GM12878 (cell line): Measurements from ENCODE around the gene MAN2B2. TPM values are rescaled to one million over a fixed set of nuclear protein-coding genes. Genes with fewer than 3 reads are reported as not detected.

ENCODE experiments used
- ATAC-seq: fragments of 200-7000 bp; cut with Tn5 transposase; 3 replicates; pipeline ENCODE4 v1.9.1; 2020; ENCODE audit warnings: mild to moderate bottlenecking, moderate library complexity
- BruUV-seq: library from RNA; stranded (reverse); fragments of 400-500 nt; replicated peaks from 2 replicates; lab custom pipeline; 2021; lab: Mats Ljungman, UMichigan
- CTCF ChIA-PET: fragments of 300-600 bp; sonication (Branson Sonifier 250); formaldehyde crosslinking; extraction: SDS; loops from one replicate; lab custom pipeline; 2021; ENCODE audit warnings: inconsistent platforms; lab: Yijun Ruan, JAX
- POLR2A ChIA-PET: fragments of 350-600 bp; formaldehyde crosslinking; extraction: SDS; loops from one replicate; lab custom pipeline; 2021; ENCODE audit warnings: inconsistent platforms; lab: Charles Lee
- RAD21 ChIA-PET: fragments of 300-600 bp; sonication (Branson Sonifier 250); formaldehyde crosslinking; loops from one replicate; lab custom pipeline; 2023; ENCODE audit warnings: antibody characterized with exemption; ENCODE audit not compliant: unreplicated experiment; lab: Charles Lee
- SMC1A ChIA-PET: fragments of 300-600 bp; sonication (Branson Sonifier 250); formaldehyde crosslinking; loops from one replicate; lab custom pipeline; 2023; ENCODE audit not compliant: unreplicated experiment, uncharacterized antibody; lab: Charles Lee
- DNase-seq: peaks from one replicate; pipeline ENCODE4 v3.0.0-alpha.2; 2011; ENCODE audit warnings: low read depth, low spot score
- FAIRE-seq: peaks from 3 replicates; lab custom pipeline; 2011; peaks lifted over from hg19 to GRCh38; lab: Jason Lieb, UNC
- H2AFZ ChIP-seq: 2 replicates; pipeline ENCODE4 v1.6.0; 2011; ENCODE audit warnings: low read depth, low read length, control low read depth; ENCODE audit not compliant: control insufficient read depth
- H3K27ac ChIP-seq: 2 replicates; pipeline ENCODE4 v1.5.1; 2011; ENCODE audit warnings: control low read depth; ENCODE audit not compliant: control insufficient read depth, insufficient read depth
- H3K27me3 ChIP-seq, 2 experiments: replicated peaks in 1 of 2; 2 replicates each; pipeline versions ENCODE4 v1.6.0 to v1.6.1; 2011; ENCODE audit warnings: low read length in 1 of 2; ENCODE audit not compliant: control insufficient read depth in 2 of 2, insufficient read depth in 2 of 2
- H3K36me3 ChIP-seq, 2 experiments: 2 replicates each; pipeline ENCODE4 v1.5.1; 2011; ENCODE audit warnings: low read length in 1 of 2; ENCODE audit not compliant: control insufficient read depth in 2 of 2, insufficient read depth in 2 of 2
- H3K4me1 ChIP-seq: 2 replicates; pipeline ENCODE4 v1.6.1; 2011; ENCODE audit warnings: mild to moderate bottlenecking, low read length, moderate library complexity, mixed read lengths; ENCODE audit not compliant: control insufficient read depth, insufficient read depth
- H3K4me2 ChIP-seq: 2 replicates; pipeline ENCODE4 v1.6.0; 2011; ENCODE audit warnings: control low read depth; ENCODE audit not compliant: control insufficient read depth, insufficient read depth
- H3K4me3 ChIP-seq: fragments of 200-600 bp; sonication (generic); 2 replicates; pipeline ENCODE4 v1.5.1; 2016
- H3K79me2 ChIP-seq: 2 replicates; pipeline ENCODE4 v1.6.0; 2011; ENCODE audit warnings: low read length; ENCODE audit not compliant: control insufficient read depth, insufficient read depth
- H3K9ac ChIP-seq: 2 replicates; pipeline ENCODE4 v1.8.0; 2011; ENCODE audit warnings: low read length, control low read depth, mixed read lengths; ENCODE audit not compliant: control insufficient read depth, insufficient read depth
- H3K9me3 ChIP-seq: replicated peaks from 3 replicates; pipeline ENCODE4 v1.5.1; 2011; ENCODE audit warnings: mild to moderate bottlenecking, low read length; ENCODE audit not compliant: control insufficient read depth, insufficient read depth
- H4K20me1 ChIP-seq: 2 replicates; pipeline ENCODE4 v1.6.0; 2011; ENCODE audit not compliant: control insufficient read depth, insufficient read depth
- BACH1 ChIP-seq: fragments of 450-650 bp; IDR thresholded peaks from 2 replicates; pipeline ENCODE4 v1.6.1; 2017; ENCODE audit warnings: mild to moderate bottlenecking, borderline replicate concordance
- CBFB ChIP-seq: IDR thresholded peaks from 2 replicates; pipeline ENCODE4 v1.6.1; 2016; ENCODE audit warnings: antibody characterized with exemption, low read depth
- DPF2 ChIP-seq: fragments of 450-650 bp; IDR thresholded peaks from 2 replicates; pipeline ENCODE4 v1.6.1; 2017; ENCODE audit warnings: mild to moderate bottlenecking
- HCFC1 ChIP-seq: fragments of 150-350 bp; IDR thresholded peaks from 2 replicates; pipeline ENCODE4 v1.6.1; 2014; ENCODE audit warnings: low read length
- KAT2A ChIP-seq: conservative IDR thresholded peaks from 2 replicates; pipeline ENCODE4 v1.6.1; 2011; ENCODE audit warnings: low read depth, low read length; ENCODE audit not compliant: control insufficient read depth
- KDM1A ChIP-seq: fragments of 200-600 bp; sonication (generic); IDR thresholded peaks from 2 replicates; pipeline ENCODE4 v1.6.1; 2016; ENCODE audit warnings: borderline replicate concordance
- NBN ChIP-seq: fragments of 450-650 bp; IDR thresholded peaks from 2 replicates; pipeline ENCODE4 v1.6.1; 2016
- PAX5 ChIP-seq: IDR thresholded peaks from 2 replicates; pipeline ENCODE4 v1.6.1; 2011; ENCODE audit warnings: low read depth, low read length, borderline replicate concordance
- PML ChIP-seq: IDR thresholded peaks from 2 replicates; pipeline ENCODE4 v1.6.1; 2012; ENCODE audit warnings: low read length, inconsistent platforms
- POLR2A ChIP-seq: IDR thresholded peaks from 2 replicates; pipeline ENCODE4 v1.6.1; 2011; ENCODE audit warnings: low read depth, mild to moderate bottlenecking, low read length
- RBBP5 ChIP-seq: fragments of 200-600 bp; sonication (generic); conservative IDR thresholded peaks from 2 replicates; pipeline ENCODE4 v1.6.1; 2016
- RFX5 ChIP-seq: IDR thresholded peaks from 2 replicates; pipeline ENCODE4 v1.6.1; 2011; ENCODE audit warnings: low read depth, low read length, improper control_type of control experiment
- RUNX3 ChIP-seq: IDR thresholded peaks from 2 replicates; pipeline ENCODE4 v1.6.1; 2012; ENCODE audit warnings: low read length, inconsistent platforms
- SIX5 ChIP-seq: IDR thresholded peaks from 2 replicates; pipeline ENCODE4 v1.6.1; 2011; ENCODE audit warnings: mild to moderate bottlenecking, low read depth, low read length, moderate library complexity; ENCODE audit not compliant: severe bottlenecking
- SMAD1 ChIP-seq: fragments of 450-650 bp; IDR thresholded peaks from 2 replicates; pipeline ENCODE4 v1.6.1; 2018; ENCODE audit warnings: mild to moderate bottlenecking, low read depth; ENCODE audit not compliant: partially characterized antibody
- SMAD5 ChIP-seq: IDR thresholded peaks from 2 replicates; pipeline ENCODE4 v1.6.1; 2016; ENCODE audit warnings: antibody characterized with exemption, low read depth
- TBL1XR1 ChIP-seq: IDR thresholded peaks from 2 replicates; pipeline ENCODE4 v1.6.1; 2012; ENCODE audit warnings: low read depth, low read length, improper control_type of control experiment
- ZSCAN29 ChIP-seq: fragments of 450-650 bp; IDR thresholded peaks from 2 replicates; pipeline ENCODE4 v1.6.1; 2017; ENCODE audit warnings: mild to moderate bottlenecking, moderate library complexity
- WGBS: methylation state at CpG from one replicate; pipeline ENCODE4 v1.1.6; 2016; ENCODE audit warnings: low lambda C conversion rate; ENCODE audit not compliant: insufficient replicate concordance, insufficient coverage; ENCODE audit errors: missing lambda C conversion rate; 5-methylcytosine and 5-hydroxymethylcytosine counted together
- in situ Hi-C: fragments of 300-500 bp; cut with MboI; formaldehyde crosslinking; loops from 9 replicates; pipeline ENCODE4 v1.14.3; 2018; ENCODE audit warnings: mixed read lengths
- intact Hi-C: fragments of 100-400 bp; cut with micrococcal nuclease; formaldehyde crosslinking; loops from one replicate; pipeline ENCODE4 v1.14.2; 2022; ENCODE audit not compliant: unreplicated experiment
- polyA plus RNA-seq, 11 experiments: library from polyadenylated mRNA; depleted of rRNA in 4 of 11; unstranded in 6 of 11; stranded (reverse) in 5 of 11; fragments of >200 nt; fragmentation: Nextera tagmentation in 4 of 11; fragmentation: Illumina TruSeq in 1 of 11; extraction: Ambion mirVana in 4 of 11; extraction: Trizol in 1 of 11; gene quantifications; 1 replicate in 1 of 11; 2 replicates in 10 of 11; pipeline versions ENCODE4 v1.2.1 to v1.2.3, GENCODE V29; 2011 to 2016; ENCODE audit warnings: inconsistent platforms in 2 of 11, missing spikeins in 2 of 11, low read depth in 1 of 11
- total RNA-seq, 4 experiments: library from RNA; depleted of rRNA in 3 of 4; stranded (reverse); fragments of >200 nt in 3 of 4; fragmentation: Illumina TruSeq in 1 of 4; extraction: Trizol in 1 of 4; gene quantifications; 2 replicates each; pipeline versions ENCODE4 v1.2.1 to v1.2.3, GENCODE V29; 2013 to 2021
- TF ChIP-seq, protein P1 (sequence below): fragments of 450-650 bp; IDR thresholded peaks from 2 replicates; pipeline ENCODE4 v1.6.1; 2014; ENCODE audit warnings: mild to moderate bottlenecking
- TF ChIP-seq, protein P2 (sequence below): fragments of 450-650 bp; IDR thresholded peaks from 2 replicates; pipeline ENCODE4 v1.6.1; 2016; ENCODE audit warnings: mild to moderate bottlenecking
- TF ChIP-seq, protein P3 (sequence below): fragments of 450-650 bp; IDR thresholded peaks from 2 replicates; pipeline ENCODE4 v1.6.1; 2017; ENCODE audit warnings: borderline replicate concordance
- TF ChIP-seq, protein P4 (sequence below): IDR thresholded peaks from 2 replicates; pipeline ENCODE4 v1.6.1; 2012; ENCODE audit warnings: low read length, inconsistent platforms

Gene MAN2B2
- total and polyA plus RNA-seq, 10 of the 15 experiments (the other 5 are each of a cell fraction or from before 2014, with no cell fraction given) = 0.47 to 14.5 (median 7.0) TPM

DNA sequence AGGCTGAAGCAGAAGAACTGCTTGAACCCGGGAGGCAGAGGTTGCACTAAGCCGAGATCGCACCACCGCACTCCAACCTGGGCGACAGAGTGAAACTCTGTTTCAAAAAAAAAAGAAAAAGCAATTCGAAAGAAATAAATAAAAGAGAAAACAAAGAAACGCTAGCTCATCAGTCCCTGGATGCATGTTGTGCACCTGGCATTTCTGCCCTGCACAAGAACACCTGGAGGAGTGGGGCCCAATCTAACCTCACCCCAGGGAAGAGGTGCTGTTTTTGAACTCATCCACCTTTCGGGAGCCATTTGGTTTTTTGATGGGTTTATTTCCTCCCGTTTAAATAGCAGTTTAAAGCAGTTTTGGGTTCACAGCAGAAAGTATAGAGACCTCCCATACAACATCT is 59.8 kb downstream of the MAN2B2 start (continued):
- TF ChIP-seq, protein P1, sequence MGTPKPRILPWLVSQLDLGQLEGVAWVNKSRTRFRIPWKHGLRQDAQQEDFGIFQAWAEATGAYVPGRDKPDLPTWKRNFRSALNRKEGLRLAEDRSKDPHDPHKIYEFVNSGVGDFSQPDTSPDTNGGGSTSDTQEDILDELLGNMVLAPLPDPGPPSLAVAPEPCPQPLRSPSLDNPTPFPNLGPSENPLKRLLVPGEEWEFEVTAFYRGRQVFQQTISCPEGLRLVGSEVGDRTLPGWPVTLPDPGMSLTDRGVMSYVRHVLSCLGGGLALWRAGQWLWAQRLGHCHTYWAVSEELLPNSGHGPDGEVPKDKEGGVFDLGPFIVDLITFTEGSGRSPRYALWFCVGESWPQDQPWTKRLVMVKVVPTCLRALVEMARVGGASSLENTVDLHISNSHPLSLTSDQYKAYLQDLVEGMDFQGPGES = no peak
- TF ChIP-seq HCFC1 (no peak), RFX5 (no peak), PML (no peak)
- TF ChIP-seq, protein P2, sequence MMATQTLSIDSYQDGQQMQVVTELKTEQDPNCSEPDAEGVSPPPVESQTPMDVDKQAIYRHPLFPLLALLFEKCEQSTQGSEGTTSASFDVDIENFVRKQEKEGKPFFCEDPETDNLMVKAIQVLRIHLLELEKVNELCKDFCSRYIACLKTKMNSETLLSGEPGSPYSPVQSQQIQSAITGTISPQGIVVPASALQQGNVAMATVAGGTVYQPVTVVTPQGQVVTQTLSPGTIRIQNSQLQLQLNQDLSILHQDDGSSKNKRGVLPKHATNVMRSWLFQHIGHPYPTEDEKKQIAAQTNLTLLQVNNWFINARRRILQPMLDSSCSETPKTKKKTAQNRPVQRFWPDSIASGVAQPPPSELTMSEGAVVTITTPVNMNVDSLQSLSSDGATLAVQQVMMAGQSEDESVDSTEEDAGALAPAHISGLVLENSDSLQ = no peak
- TF ChIP-seq, all 136 proteins: peak for 0

DNA sequence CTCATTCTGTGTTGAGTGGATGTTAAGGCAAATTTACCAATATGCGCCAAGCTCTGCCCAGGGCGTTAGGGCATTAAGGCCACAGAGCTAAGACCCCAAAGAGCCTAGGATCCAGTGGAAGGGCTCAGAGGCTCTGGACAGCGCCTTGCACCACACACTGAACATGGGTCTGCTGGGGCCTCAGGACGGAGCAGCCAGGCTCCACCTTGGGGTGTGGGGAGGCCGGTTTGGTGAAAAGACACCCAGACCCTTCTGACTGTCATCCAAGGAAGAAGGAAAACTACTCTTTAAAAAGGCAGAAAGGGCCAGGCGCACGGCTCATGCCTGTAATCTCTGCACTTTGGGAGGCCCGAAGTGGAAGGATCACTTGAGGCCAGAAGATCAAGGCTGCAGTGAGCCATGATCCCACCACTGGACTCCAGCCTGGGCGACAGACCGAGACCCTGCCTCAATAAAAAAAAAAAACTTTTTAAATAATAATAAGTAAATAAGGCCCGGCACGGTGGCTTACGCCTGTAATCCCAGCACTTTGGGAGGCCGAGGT is 64.2 kb downstream of the MAN2B2 start:
- no peaks in the 10 kb centered on the region; the same call in 1 of the 2 replicates for H4K20me1 ChIP-seq
- POLR2A ChIA-PET = interaction anchor here (0.6 kb wide), 1 partner anchor 23 kb away, joined by 3 read pairs; no protein-coding TSS in a partner anchor
- RAD21 ChIA-PET = interaction anchor here (0.7 kb wide), 1 partner anchor 78 kb away, joined by 3 read pairs; no protein-coding TSS in a partner anchor
- H3K27ac ChIP-seq = no peak overlapping the region
- WGBS = 97% methylated on average over 14 of the region's 14 CpGs
- in situ Hi-C loops = no loop called here
- H3K27me3 ChIP-seq = no peaks in the 10 kb centered on the region
- H2AFZ ChIP-seq = no peak overlapping the region
- H3K9me3 ChIP-seq = no peaks in the 10 kb centered on the region
- SMC1A ChIA-PET = interaction anchor here (1.0 to 1.3 kb wide), 2 partner anchors 26 to 34 kb away, joined by 3 to 4 read pairs; a partner anchor contains a TSS
- no peak overlapping the region for H3K4me3 ChIP-seq
- peaks cover 29% of the 10 kb centered on the region for H3K79me2 ChIP-seq
- H3K9ac ChIP-seq = no peak overlapping the region
- H3K36me3 ChIP-seq = peaks cover 0 to 9% of the 10 kb centered on the region in 2 experiments; a peak in 2 of 4 replicates
- intact Hi-C loops = no loop called here
- FAIRE-seq (no peak), ATAC-seq (no peak), DNase-seq (no peak)
- H3K4me1 ChIP-seq = peaks cover 7% of the 10 kb centered on the region
- no TSS peak for BruUV-seq
- CTCF ChIA-PET = no interaction called here
- no peak overlapping the region for H3K4me2 ChIP-seq
- no peak for TF ChIP-seq BACH1
- TF ChIP-seq, protein P3, sequence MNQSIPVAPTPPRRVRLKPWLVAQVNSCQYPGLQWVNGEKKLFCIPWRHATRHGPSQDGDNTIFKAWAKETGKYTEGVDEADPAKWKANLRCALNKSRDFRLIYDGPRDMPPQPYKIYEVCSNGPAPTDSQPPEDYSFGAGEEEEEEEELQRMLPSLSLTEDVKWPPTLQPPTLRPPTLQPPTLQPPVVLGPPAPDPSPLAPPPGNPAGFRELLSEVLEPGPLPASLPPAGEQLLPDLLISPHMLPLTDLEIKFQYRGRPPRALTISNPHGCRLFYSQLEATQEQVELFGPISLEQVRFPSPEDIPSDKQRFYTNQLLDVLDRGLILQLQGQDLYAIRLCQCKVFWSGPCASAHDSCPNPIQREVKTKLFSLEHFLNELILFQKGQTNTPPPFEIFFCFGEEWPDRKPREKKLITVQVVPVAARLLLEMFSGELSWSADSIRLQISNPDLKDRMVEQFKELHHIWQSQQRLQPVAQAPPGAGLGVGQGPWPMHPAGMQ = no peak
- TF ChIP-seq ZSCAN29 = no peak
- no peak for TF ChIP-seq POLR2A
- TF ChIP-seq, protein P4, sequence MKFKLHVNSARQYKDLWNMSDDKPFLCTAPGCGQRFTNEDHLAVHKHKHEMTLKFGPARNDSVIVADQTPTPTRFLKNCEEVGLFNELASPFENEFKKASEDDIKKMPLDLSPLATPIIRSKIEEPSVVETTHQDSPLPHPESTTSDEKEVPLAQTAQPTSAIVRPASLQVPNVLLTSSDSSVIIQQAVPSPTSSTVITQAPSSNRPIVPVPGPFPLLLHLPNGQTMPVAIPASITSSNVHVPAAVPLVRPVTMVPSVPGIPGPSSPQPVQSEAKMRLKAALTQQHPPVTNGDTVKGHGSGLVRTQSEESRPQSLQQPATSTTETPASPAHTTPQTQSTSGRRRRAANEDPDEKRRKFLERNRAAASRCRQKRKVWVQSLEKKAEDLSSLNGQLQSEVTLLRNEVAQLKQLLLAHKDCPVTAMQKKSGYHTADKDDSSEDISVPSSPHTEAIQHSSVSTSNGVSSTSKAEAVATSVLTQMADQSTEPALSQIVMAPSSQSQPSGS = no peak
- TF ChIP-seq PAX5 = no peak
- TF ChIP-seq KAT2A = no peak
- TF ChIP-seq CBFB = no peak
- no peak for TF ChIP-seq TBL1XR1
- TF ChIP-seq RBBP5 = no peak
- TF ChIP-seq RUNX3 = no peak
- TF ChIP-seq DPF2 = no peak
- no peak for TF ChIP-seq NBN
- no peak for TF ChIP-seq KDM1A
- TF ChIP-seq SIX5 = no peak
- no peak for TF ChIP-seq SMAD5
- no peak for TF ChIP-seq SMAD1
